OCI-LY1 (cell line): Measurements from ENCODE around the gene THSD7A.

Experiments
- H2AFZ ChIP-seq: fragments of 200-600 bp; sonication (generic), shearing (Covaris generic); 2 replicates; pipeline ENCODE4 v1.6.0; 2014; ENCODE audit warnings: antibody characterized with exemption, mild to moderate bottlenecking, low read length
- H3F3A ChIP-seq: fragments of 200-600 bp; sonication (generic), shearing (Covaris generic); 2 replicates; pipeline ENCODE4 v1.6.0; 2014; ENCODE audit warnings: mild to moderate bottlenecking, antibody characterized with exemption, low read length, moderate library complexity; ENCODE audit not compliant: insufficient read depth
- H3K27ac ChIP-seq: fragments of 200-600 bp; sonication (generic); 2 replicates; pipeline ENCODE4 v1.5.1; 2014; ENCODE audit warnings: low read length, mixed run types, mild to moderate bottlenecking, low read depth; ENCODE audit not compliant: poor library complexity, severe bottlenecking
- H3K27me3 ChIP-seq: fragments of 200-600 bp; sonication (generic); 2 replicates; pipeline ENCODE4 v1.6.0; 2014; ENCODE audit warnings: antibody characterized with exemption, mild to moderate bottlenecking, low read length, moderate library complexity; ENCODE audit not compliant: insufficient read depth
- H3K36me3 ChIP-seq: fragments of 200-600 bp; sonication (generic); 2 replicates; pipeline ENCODE4 v1.6.1; 2014; ENCODE audit warnings: mild to moderate bottlenecking, antibody characterized with exemption, low read length, moderate library complexity, mixed read lengths; ENCODE audit not compliant: insufficient read depth
- H3K4me1 ChIP-seq: fragments of 200-600 bp; sonication (generic); 2 replicates; pipeline ENCODE4 v1.5.1; 2014; ENCODE audit warnings: mild to moderate bottlenecking, low read length, moderate library complexity; ENCODE audit not compliant: insufficient read depth, severe bottlenecking
- H3K4me2 ChIP-seq: fragments of 200-600 bp; sonication (generic), shearing (Covaris generic); 2 replicates; pipeline ENCODE4 v1.6.1; 2014; ENCODE audit warnings: low read length
- H3K4me3 ChIP-seq: fragments of 200-600 bp; sonication (generic); 2 replicates; pipeline ENCODE4 v1.5.1; 2014; ENCODE audit warnings: low read length, low read depth, mild to moderate bottlenecking, mixed read lengths; ENCODE audit not compliant: poor library complexity, severe bottlenecking
- H3K79me2 ChIP-seq: fragments of 200-600 bp; shearing (Covaris generic); 2 replicates; pipeline ENCODE4 v1.6.1; 2016; ENCODE audit warnings: mixed run types, low read length, mixed read lengths; ENCODE audit not compliant: insufficient read depth
- H3K9ac ChIP-seq: fragments of 200-600 bp; sonication (generic), shearing (Covaris generic); 2 replicates; pipeline ENCODE4 v1.6.1; 2014; ENCODE audit warnings: mild to moderate bottlenecking, low read length, mixed read lengths
- H3K9me2 ChIP-seq: fragments of 200-600 bp; sonication (generic), shearing (Covaris generic); 2 replicates; pipeline ENCODE4 v1.6.1; 2014; ENCODE audit warnings: low read depth, mild to moderate bottlenecking, low read length, mixed read lengths
- H3K9me3 ChIP-seq: fragments of 200-600 bp; shearing (Covaris generic); 2 replicates; pipeline ENCODE4 v1.6.1; 2014; ENCODE audit warnings: low read length, mixed read lengths
- H4K20me1 ChIP-seq: fragments of 200-600 bp; sonication (generic), shearing (Covaris generic); 2 replicates; pipeline ENCODE4 v1.6.0; 2016; ENCODE audit warnings: mild to moderate bottlenecking, low read length; ENCODE audit not compliant: insufficient read depth
- CTCF ChIP-seq: fragments of 200-600 bp; sonication (generic), shearing (Covaris generic); IDR thresholded peaks from 2 replicates; pipeline ENCODE4 v1.5.1; 2017; ENCODE audit warnings: mild to moderate bottlenecking, antibody characterized with exemption, low read length, moderate library complexity, mixed read lengths
- EZH2 ChIP-seq: fragments of 200-600 bp; sonication (generic), shearing (Covaris generic); IDR thresholded peaks from 2 replicates; pipeline ENCODE4 v1.8.0; 2017; ENCODE audit warnings: borderline replicate concordance, mixed run types, mild to moderate bottlenecking, antibody characterized with exemption, low read length, moderate library complexity, mixed read lengths

THSD7A gene

GRCh38 chr7:11412036-11412435 is 420.0 kb downstream of the THSD7A start:
- H3K36me3 ChIP-seq = no peaks in the 10 kb centered on the region
- no peaks in the 10 kb centered on the region for H3K79me2 ChIP-seq
- no peak overlapping the region for H3K27ac ChIP-seq
- no peaks in the 10 kb centered on the region for H4K20me1 ChIP-seq
- no peak overlapping the region for H3K9ac ChIP-seq
- no peaks in the 10 kb centered on the region for H3K9me3 ChIP-seq
- TF ChIP-seq CTCF (no peak), EZH2 (no peak)
- no peak overlapping the region for H3K4me3 ChIP-seq
- no peaks in the 10 kb centered on the region for H3K9me2 ChIP-seq
- H3K4me1 ChIP-seq = no peaks in the 10 kb centered on the region
- H3K27me3 ChIP-seq = no peaks in the 10 kb centered on the region
- H3F3A ChIP-seq = no peaks in the 10 kb centered on the region
- no peak overlapping the region for H2AFZ ChIP-seq
- no peak overlapping the region for H3K4me2 ChIP-seq

- no peak for TF ChIP-seq CTCF
Measured at GRCh38 chr7:11410656-11411644, 421.0 kb downstream of the THSD7A start.

GRCh38 chr7:11404355-11404754 is 427.6 kb downstream of the THSD7A start:
- no peaks in the 10 kb centered on the region for H3K4me1 ChIP-seq
- H3F3A ChIP-seq = no peaks in the 10 kb centered on the region
- TF ChIP-seq EZH2 (no peak), CTCF (no peak)
- no peaks in the 10 kb centered on the region for H3K9me3 ChIP-seq
- no peak overlapping the region for H3K4me3 ChIP-seq
- H3K27me3 ChIP-seq = no peaks in the 10 kb centered on the region
- no peak overlapping the region for H3K27ac ChIP-seq
- no peak overlapping the region for H3K9ac ChIP-seq
- no peaks in the 10 kb centered on the region for H4K20me1 ChIP-seq
- no peak overlapping the region for H2AFZ ChIP-seq
- H3K36me3 ChIP-seq = no peaks in the 10 kb centered on the region
- no peak overlapping the region for H3K4me2 ChIP-seq
- H3K79me2 ChIP-seq = no peaks in the 10 kb centered on the region
- H3K9me2 ChIP-seq = no peaks in the 10 kb centered on the region

More at GRCh38 chr7:11410656-11411644, 421.0 kb downstream of the THSD7A start:
- no peak overlapping the region for H3K4me2 ChIP-seq
- no peaks in the 10 kb centered on the region for H4K20me1 ChIP-seq
- no peaks in the 10 kb centered on the region for H3K4me1 ChIP-seq
- H3K9ac ChIP-seq = no peak overlapping the region
- no peak overlapping the region for H2AFZ ChIP-seq
- H3K79me2 ChIP-seq = no peaks in the 10 kb centered on the region
- H3K27me3 ChIP-seq = no peaks in the 10 kb centered on the region
- H3K4me3 ChIP-seq = no peak overlapping the region
- no peaks in the 10 kb centered on the region for H3K36me3 ChIP-seq
- H3K9me2 ChIP-seq = no peaks in the 10 kb centered on the region
- H3K27ac ChIP-seq = no peak overlapping the region
- H3K9me3 ChIP-seq = no peaks in the 10 kb centered on the region
- H3F3A ChIP-seq = no peaks in the 10 kb centered on the region
